Spleen (tissue), 7 donors: ENCODE results near the gene CROCC.
A peak's percentile ranks its signal among the peaks of the same experiment; 100 is the strongest.

Experiments used
- CTCF ChIP-seq, 11 experiments: fragments of 200-600 bp in 7 of 11; fragments of 450-650 bp in 4 of 11; sonication (generic) in 4 of 11; IDR thresholded peaks in 8 of 11; conservative IDR thresholded peaks in 3 of 11; 1 replicate in 7 of 11; 2 replicates in 4 of 11; pipeline versions ENCODE4 v1.4.0 to v1.8.0; 2016 to 2021; ENCODE audit warnings: antibody characterized with exemption in 11 of 11, inconsistent platforms in 4 of 11, mild to moderate bottlenecking in 1 of 11
- POLR2A ChIP-seq, 3 donors: fragments of 450-650 bp; IDR thresholded peaks; one replicate each; pipeline ENCODE4 v1.5.1; 2017; ENCODE audit warnings: antibody characterized with exemption in 3 of 3, mild to moderate bottlenecking in 1 of 3
- POLR2AphosphoS5 ChIP-seq, 3 donors: sonication (generic); formaldehyde crosslinking; IDR thresholded peaks; one replicate each; pipeline ENCODE4 v1.5.1; 2017; ENCODE audit warnings: antibody characterized with exemption in 3 of 3
- donor health status: DM: no; HTN: no; CAD: no; lungs with moderate emphysema.
- donor health status: DM: no; HTN: no; CAD: no.
- donor health status: DM: no; HTN: no; CAD: no.

DNA sequence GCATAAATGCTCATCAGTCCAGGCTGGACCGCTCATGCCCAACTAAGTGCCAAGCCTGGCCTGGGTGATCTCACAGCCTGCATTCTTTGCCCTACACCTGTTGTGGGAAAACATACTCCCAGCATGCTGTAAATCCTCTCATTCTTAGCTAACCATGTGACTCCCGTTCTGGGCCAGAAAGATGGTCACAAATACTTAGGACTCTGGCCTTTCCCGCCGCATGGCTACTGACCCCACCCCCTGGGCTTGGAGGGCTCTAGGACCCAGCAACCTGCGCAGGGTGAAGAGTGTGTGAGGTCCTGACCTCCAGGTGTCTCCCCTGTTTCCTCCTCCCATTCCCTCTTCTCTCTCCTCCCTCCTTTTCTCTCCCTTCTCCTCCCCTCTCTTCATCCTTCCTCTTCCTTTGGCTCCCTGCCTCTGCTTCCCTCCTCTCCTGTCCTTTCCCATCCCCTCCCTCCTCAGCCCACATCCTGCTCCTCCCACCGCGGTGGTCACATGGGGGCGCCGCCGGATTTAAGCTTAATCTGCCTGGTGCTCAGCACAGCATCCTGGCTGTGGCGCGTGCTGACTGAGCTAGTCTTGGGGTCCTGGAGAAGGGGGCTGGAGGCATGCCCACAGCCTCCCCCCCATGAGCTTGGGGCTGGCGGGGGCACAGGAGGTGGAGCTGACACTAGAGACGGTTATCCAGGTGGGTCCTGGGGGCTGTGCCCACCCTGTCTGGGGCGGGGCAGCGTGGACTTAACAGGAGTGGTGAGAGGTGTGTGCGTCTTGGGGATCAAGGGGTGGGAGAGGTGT lies at the start of gene CROCC:
- no peak for TF ChIP-seq CTCF (IDR thresholded peaks at IDR 0.05 in 8 of 11, conservative IDR thresholded peaks at IDR 0.05 in 3 of 11)
- TF ChIP-seq POLR2A (IDR thresholded peaks at IDR 0.05): no peak
- peak; percentile 59 to 65 (median 62) for TF ChIP-seq POLR2AphosphoS5 (IDR thresholded peaks at IDR 0.05)
